PC-3 (cell line): Measurements from ENCODE around the gene TUBGCP3.

Experiments used
- EZH2 ChIP-seq: fragments of 300-600 bp; sonication (generic); IDR thresholded peaks from one replicate; pipeline ENCODE4 v1.6.1; 2017; ENCODE audit warnings: antibody characterized with exemption, mild to moderate bottlenecking, low read length; ENCODE audit not compliant: unreplicated experiment
- EZH2phosphoT487 ChIP-seq: fragments of 300-600 bp; sonication (generic); IDR thresholded peaks from 2 replicates; pipeline ENCODE4 v1.6.1; 2018; ENCODE audit warnings: mild to moderate bottlenecking, antibody characterized with exemption, low read length, borderline replicate concordance
- TF ChIP-seq, protein P1 (sequence below): fragments of 300-600 bp; sonication (generic); conservative IDR thresholded peaks from 2 replicates; pipeline ENCODE4 v1.5.1; 2017; ENCODE audit warnings: antibody characterized with exemption, low read depth, mild to moderate bottlenecking, low read length

DNA sequence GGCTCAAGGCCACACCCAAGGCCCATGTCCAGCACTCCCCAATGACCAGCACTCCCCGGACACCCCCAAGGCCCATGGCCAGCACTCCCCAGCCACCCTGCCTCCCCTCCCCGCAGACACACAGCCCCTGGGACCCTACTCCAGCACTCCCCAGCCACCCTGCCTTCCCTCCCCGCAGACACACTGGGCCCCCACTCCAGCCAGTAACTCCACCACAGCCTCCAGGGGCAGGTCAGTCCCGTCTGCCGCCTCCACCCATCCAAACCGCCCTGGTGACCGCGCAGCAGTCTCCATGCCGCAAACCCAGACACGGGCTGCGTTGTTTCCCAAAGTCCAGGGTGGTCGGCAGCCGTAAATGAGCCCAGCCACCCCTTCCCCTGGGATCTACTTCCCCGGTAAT is 141.1 kb downstream of the TUBGCP3 start:
- TF ChIP-seq EZH2 (no peak), EZH2phosphoT487 (no peak)
- TF ChIP-seq, protein P1, sequence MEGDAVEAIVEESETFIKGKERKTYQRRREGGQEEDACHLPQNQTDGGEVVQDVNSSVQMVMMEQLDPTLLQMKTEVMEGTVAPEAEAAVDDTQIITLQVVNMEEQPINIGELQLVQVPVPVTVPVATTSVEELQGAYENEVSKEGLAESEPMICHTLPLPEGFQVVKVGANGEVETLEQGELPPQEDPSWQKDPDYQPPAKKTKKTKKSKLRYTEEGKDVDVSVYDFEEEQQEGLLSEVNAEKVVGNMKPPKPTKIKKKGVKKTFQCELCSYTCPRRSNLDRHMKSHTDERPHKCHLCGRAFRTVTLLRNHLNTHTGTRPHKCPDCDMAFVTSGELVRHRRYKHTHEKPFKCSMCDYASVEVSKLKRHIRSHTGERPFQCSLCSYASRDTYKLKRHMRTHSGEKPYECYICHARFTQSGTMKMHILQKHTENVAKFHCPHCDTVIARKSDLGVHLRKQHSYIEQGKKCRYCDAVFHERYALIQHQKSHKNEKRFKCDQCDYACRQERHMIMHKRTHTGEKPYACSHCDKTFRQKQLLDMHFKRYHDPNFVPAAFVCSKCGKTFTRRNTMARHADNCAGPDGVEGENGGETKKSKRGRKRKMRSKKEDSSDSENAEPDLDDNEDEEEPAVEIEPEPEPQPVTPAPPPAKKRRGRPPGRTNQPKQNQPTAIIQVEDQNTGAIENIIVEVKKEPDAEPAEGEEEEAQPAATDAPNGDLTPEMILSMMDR: no peak
